ENCODE results near the gene GRID1.

GRID1 gene

DNA sequence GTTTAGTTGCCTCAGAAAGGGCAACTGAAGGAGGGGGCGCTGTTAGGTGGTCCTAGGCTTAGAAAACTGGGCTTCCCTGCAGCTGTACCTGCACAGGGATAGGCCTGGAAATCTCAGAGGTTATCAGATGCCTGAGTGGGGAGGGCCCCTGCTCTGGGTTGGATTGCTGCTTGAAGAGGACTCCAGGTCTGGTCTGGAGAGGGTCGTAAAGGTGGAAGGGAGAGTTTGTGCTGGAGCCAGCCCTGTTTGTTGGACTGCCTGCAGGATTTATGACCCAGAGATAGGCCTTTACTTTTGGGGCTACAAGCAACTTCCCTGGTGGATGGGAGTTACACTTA lies 765.9 kb downstream of the GRID1 start:
- no peak for DNase-seq

DNA sequence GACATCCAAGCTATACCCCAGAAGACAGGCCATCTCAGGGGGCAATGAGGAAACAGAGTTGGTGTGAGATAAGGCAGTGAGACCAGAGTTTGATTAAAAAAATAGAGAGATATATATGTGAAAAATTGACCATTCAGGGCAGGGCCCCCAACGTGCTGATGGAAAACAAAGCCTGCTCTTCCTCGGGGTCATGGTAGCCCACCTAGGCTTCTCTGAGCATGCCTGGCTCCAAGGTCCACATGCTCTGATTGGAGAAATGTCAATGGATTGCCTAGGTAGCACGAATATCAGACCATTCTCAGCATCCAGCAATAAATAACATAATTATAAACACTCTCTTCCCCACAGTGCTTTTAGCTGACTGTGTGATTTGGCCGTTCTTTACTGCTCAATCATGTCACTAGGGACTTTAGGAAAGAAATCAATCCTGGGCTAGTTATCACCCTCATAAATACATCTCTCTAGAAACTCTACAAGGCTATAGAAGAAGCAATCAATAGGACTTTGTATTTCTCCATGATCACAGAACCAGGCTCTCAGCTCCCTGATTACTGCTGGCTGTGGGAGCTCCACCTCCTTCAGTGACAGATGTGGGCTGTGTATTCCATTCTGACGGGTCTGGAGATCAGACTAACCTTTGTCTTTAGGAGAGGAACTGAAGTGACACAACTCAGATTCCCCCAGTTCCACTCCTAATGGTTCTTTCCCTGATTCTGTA lies 766.4 kb downstream of the GRID1 start:
- DNase-seq, result no peak

DNA sequence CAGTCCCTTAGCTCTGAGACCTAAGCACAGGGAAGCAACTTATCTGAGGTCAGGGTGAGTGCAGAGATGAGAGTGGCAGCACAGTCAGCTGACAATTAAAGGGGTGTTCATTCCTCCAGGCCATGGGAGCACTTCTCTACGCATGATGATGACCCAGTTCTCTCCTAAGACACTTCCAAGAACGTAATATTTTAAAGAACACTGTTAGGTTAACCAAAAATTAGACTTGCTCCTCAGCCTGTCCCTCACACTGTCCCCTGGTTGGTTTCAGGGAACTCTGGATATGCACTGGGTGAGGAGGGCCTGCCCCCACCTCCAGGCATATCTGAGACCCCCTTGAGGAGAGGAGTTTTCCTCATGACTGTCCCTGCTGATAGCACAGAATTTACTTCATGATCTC lies 767.5 kb downstream of the GRID1 start:
- no peak for DNase-seq

DNA sequence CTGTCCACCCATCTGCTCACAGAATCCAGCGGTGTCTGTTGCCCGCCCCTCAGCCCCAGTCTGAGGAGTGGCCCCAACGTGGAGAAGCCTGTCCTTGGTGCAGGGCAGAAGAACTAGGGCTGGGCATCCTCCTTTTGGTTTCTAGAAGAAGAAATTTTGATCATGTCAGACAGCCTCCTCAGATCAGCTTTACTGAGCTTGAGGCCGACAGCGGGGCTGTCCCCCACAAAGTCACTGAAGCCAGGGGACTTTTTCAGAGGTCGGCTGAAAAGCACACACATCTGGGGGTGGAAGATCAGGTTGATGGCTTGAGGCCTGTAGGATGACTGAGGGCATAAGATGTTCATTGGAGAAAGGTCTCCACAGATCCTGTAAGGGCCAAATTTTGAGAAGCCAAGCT lies 767.9 kb downstream of the GRID1 start:
- DNase-seq, result no peak

DNA sequence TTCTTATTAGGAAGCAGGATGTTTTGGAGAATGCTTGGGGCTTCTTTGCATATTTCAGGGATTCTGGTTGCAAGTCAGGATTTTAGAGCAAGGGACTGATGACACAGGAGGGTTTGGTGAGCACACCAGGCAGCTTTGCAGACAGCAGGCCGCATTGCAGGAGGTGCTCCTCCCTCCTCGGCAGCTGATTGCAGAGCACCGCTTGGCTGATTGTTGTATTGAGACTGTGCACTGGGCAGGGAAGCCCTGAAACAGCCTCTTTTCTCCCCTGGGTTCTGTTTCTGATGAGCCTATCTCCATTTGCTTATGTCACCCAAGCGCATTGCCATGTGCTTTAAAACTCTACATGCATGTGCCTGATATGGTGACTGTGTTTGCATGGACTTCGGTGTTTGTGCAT lies 769.6 kb downstream of the GRID1 start:
- no peak for DNase-seq

DNA sequence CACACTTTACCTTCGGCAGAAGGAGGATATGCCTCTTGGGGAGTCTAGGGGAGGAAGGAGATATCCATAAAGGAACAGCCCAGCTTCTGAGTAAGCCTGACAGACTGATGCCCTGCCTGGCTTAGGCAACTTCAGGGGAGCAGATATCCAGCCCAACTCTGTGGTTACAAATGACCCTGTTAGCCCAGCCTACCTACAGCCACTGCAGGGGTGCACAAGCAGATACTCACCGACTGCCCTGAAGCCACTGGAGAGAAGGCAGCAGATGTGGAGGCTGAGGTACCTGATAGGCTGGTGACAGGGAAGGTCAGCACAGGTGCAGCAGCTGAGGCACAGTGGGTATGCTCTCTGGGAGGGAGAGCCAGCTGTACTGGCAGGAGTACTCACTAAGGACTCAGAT lies 770.2 kb downstream of the GRID1 start:
- no peak for DNase-seq

DNA sequence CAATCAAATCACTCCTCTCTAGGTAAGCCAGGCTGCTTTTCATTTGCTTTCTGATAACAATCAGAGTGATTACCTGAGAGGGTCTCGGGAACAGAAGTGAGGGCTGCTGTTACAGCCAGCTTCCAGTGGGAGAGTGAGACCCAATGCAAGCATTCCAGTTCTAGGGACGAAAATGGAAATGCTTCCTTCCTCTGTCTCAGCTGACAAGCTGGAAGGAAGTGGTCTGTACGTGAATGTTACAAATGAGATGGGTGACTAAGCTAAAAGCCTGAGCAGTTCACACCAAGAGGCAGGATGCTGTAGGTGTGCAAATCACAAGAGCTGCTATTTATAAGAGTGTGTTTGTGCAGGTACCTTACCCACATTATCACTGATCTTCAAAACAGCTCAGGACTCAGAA lies 772.4 kb downstream of the GRID1 start:
- DNase-seq, result no peak

DNA sequence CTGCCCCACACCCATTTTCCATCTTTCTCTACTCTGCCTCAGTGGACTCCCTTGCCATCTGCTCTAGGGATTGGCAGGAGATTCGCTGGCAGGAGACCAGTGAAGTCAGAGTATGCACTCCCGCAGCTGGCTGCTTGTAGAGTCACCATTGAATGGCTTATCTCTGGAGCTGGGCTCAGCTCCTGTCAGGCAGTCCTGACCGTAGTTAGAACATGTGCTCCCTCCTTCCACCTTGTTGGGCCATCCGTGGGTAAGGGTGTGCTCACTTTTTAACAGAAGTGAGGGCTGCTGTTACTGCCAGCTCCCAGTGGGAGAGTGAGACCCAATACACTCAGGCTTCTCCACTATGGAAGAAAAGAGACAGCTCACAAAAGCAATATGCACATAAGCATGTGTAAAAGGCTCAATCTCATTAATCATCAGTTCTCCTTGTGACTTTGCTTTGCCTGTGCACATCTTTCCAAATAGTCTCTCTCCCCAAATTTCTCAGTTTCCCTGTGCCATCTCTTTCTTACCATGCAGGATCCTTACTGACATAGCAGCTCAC lies 773.3 kb downstream of the GRID1 start:
- no peak for DNase-seq

DNA sequence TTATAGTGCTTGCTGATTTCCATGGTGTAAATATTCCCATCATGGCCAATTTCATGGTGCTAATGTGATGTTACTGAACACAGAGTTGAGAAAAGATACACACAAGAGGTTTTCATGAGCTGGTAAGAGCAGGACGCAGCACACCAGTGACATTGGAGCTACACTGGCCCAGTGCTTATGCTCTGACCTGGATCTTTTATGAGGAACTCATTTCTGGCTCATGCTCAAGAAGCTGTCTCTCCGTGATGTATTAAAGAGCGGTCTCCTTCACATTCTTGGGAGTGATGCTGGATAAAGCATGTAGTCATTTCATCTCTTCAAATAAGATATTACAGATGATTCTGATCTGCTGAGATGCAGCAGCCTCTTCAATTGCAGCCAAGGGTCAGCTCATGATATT lies 785.2 kb downstream of the GRID1 start:
- DNase-seq, result no peak

DNA sequence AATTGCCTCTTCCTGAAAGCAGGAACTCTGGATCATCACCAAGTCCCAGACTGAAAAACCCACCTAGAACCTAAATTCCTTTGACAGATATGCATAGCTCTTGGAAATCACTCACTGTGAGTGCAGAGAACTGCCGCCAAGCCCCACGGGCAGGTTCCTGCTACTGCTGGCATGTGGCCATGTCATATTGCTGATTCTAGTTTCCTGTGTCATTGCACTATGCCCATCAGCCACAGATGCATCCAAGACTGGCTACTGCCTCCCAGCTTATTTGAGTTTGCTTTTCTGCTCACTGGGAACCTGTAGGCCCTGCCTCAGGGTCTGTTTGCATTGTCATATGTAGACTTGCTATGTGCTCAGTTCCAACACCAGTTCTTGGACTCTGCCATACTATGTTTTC lies 786.0 kb downstream of the GRID1 start:
- no peak for DNase-seq

DNA sequence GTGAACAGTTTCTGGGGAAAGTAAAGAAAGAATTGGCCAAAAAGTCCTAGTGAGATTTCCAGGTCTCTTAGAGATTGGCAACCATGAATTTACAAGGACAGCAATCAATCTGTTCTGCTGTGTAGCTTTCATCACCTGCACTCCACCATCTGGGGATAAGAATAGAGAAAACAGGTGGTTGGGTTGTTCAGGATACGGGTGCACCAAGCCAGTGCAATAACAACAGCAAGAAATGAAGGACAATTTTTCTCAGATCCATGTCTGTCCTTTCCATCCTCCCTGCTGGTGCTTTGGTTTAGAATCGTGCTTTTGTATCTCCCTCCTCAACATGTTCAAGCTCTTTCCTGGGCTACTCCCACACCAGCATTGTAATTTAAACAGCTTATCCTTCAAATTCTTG lies 787.7 kb downstream of the GRID1 start:
- DNase-seq, result no peak

DNA sequence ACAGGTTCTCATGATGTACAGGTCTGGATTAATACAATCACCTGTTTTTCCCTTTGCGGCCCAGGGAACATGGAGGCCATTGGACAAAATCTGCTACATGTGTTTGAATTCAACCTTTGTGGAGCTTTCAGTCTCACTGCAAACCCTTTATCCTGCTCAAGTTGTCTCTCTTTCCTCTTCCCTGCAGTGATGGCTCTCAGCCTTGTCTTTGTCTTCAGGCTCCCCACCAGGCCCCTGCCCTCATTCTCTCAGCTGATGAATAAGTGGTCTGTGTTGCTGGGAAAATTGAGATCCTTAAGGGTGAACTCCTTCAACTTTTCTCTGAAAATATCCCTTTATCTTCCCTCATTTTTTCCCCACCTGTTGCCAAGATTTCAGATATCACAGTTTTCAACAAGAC lies 791.2 kb downstream of the GRID1 start:
- DNase-seq, result no peak

DNA sequence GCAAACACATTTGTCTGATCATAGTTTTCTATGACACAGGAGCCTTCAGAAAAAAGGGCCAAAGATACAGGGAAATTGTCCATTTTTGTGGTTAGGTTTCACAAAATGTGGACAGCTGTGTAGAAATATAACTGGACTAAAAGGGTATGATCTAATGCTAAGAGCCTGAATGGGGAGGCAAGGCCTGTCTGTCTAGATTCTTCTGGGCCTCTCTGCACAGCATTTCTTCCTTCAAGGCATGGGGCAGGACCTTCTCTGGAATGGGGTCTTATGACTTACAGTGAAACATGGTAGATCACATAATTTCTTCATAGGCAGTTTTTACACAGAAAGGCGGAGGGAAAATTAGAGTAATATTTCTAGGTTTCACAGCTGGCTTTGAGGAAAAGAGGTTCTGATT lies 795.7 kb downstream of the GRID1 start:
- DNase-seq, result no peak

DNA sequence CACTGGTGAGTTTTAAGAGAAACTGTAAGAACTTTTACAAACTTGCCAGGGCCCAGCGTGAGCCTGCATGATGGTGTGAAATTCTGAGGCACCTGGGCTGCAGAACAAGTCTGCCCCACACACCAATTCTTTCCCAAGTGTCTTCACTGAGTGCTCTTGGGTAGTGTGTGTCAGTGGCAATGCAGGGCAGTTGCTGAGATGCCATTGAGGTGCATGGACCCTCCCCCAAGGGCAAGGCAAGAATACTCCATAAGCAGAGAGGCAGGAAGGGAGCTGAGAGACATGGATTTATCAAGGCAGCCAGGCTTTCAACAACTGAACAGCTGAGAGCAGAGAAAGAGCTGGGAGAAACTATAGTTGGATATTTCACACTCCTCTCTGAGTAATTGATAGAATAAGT lies 801.2 kb downstream of the GRID1 start:
- no peak for DNase-seq

DNA sequence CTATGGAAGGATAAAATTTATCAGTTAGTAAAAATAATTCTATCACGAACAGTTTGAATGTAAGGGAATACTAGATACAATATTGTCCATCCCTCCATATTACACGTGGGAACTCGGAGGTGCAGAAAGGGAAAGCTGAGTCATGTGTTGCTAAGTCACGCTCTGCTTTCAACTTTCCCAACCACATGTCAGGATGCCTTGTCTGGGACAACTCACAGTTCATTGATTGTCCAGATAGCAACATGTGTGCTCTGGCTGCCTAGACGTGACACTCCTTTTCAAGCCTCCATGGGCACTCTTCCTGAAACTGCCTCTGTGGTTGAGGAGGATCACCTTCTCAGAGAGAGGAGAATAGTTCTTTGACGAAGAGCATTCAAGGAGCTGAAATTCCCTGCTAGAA lies 808.1 kb downstream of the GRID1 start:
- no peak for DNase-seq

DNA sequence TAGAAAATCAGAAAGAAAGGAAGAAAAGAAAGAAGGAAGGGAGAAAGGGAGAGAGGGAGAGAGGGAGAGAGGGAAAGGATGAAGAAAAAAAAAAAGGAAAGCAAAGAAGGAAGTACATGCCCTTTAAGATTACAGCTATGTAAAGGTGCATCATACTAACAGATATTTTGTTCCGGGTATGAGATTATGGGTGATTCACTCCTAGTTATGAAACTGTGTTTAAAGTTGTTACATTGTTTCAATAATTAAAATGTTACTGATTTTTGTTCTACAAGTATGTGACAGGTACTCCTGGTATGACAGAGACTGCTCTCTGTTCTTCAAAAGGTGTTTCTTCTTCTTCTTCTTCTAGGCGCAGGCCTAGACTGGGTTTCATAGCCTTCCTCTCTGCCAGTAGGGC lies 808.9 kb downstream of the GRID1 start:
- DNase-seq, result no peak

DNA sequence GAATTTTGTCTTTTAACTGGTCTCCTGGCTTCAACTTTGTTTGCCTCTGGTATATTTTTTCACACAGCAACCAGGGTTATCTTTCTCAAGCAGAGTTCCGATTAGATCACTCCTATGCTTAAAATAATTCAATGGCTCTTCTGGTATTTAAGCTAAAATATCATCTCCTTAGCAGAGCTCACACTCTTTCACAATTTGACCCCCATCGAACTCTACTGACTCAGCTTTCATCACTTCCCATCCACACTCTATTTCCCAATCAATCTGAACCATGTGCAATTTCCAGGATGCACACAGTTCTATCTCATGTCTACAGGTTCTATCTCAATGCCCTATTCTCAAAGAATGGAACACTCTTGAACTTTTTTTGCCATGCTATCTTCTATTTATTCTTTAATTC lies 809.5 kb downstream of the GRID1 start:
- no peak for DNase-seq

All from stimulated activated CD8-positive, alpha-beta memory T cell treated with anti-CD3 and anti-CD28 coated beads, Interleukin-4, amount 100 ng/mL, for 48 hours (primary cell).